Measurements from ENCODE around the gene IMMP2L. TPM values are rescaled to one million over a fixed set of nuclear protein-coding genes. Genes with fewer than 3 reads are reported as not detected.

Gene IMMP2L
- total RNA-seq, 1 experiment from 2014 or later, result 226 TPM

- no peak for DNase-seq (ENCODE audit: low read depth)
- in situ Hi-C loops (cut with HindIII; ENCODE audit: low pct_unique_long_range_greater_than_20kb, low sequenced_read_pairs), result no loop called here
These were observed 128.9 kb downstream of the IMMP2L start for GRCh38 chr7:111433426-111433825.

- in situ Hi-C loops (cut with HindIII; ENCODE audit: low pct_unique_long_range_greater_than_20kb, low sequenced_read_pairs), result no loop called here
These were observed 132.5 kb downstream of the IMMP2L start for GRCh38 chr7:111429781-111430180.

GRCh38 chr7:111424768-111425167 is 137.5 kb downstream of the IMMP2L start:
- in situ Hi-C loops (cut with HindIII; ENCODE audit: low pct_unique_long_range_greater_than_20kb, low sequenced_read_pairs), result no loop called here
- DNase-seq (ENCODE audit: low read depth), result no peak

More at GRCh38 chr7:111429781-111430180, 132.5 kb downstream of the IMMP2L start:
- no peak for DNase-seq (ENCODE audit: low read depth)

- no peak for DNase-seq (ENCODE audit: low read depth)
- in situ Hi-C loops (cut with HindIII; ENCODE audit: low pct_unique_long_range_greater_than_20kb, low sequenced_read_pairs), result no loop called here
These were observed 147.9 kb downstream of the IMMP2L start for GRCh38 chr7:111414374-111414773.

- DNase-seq (ENCODE audit: low read depth), result no peak
- in situ Hi-C loops (cut with HindIII; ENCODE audit: low pct_unique_long_range_greater_than_20kb, low sequenced_read_pairs), result no loop called here
These were observed 148.6 kb downstream of the IMMP2L start for GRCh38 chr7:111413739-111414138.

GRCh38 chr7:111410899-111411298 is 151.4 kb downstream of the IMMP2L start:
- in situ Hi-C loops (cut with HindIII; ENCODE audit: low pct_unique_long_range_greater_than_20kb, low sequenced_read_pairs), result no loop called here
- no peak for DNase-seq (ENCODE audit: low read depth)

- in situ Hi-C loops (cut with HindIII; ENCODE audit: low pct_unique_long_range_greater_than_20kb, low sequenced_read_pairs), result no loop called here
- no peak for DNase-seq (ENCODE audit: low read depth)
These were observed 152.4 kb downstream of the IMMP2L start for GRCh38 chr7:111409714-111410422.

GRCh38 chr7:111408724-111409123 is 153.6 kb downstream of the IMMP2L start:
- in situ Hi-C loops (cut with HindIII; ENCODE audit: low pct_unique_long_range_greater_than_20kb, low sequenced_read_pairs), result no loop called here
- no peak for DNase-seq (ENCODE audit: low read depth)

GRCh38 chr7:111407258-111407657 is 155.0 kb downstream of the IMMP2L start:
- in situ Hi-C loops (cut with HindIII; ENCODE audit: low pct_unique_long_range_greater_than_20kb, low sequenced_read_pairs), result no loop called here
- DNase-seq (ENCODE audit: low read depth), result no peak

- in situ Hi-C loops (cut with HindIII; ENCODE audit: low pct_unique_long_range_greater_than_20kb, low sequenced_read_pairs), result no loop called here
- no peak for DNase-seq (ENCODE audit: low read depth)
These were observed 156.7 kb downstream of the IMMP2L start for GRCh38 chr7:111405621-111406020.

- in situ Hi-C loops (cut with HindIII; ENCODE audit: low pct_unique_long_range_greater_than_20kb, low sequenced_read_pairs), result no loop called here
- DNase-seq (ENCODE audit: low read depth), result no peak
These were observed 160.8 kb downstream of the IMMP2L start for GRCh38 chr7:111401516-111401915.

GRCh38 chr7:111400088-111400487 is 162.2 kb downstream of the IMMP2L start:
- no peak for DNase-seq (ENCODE audit: low read depth)
- in situ Hi-C loops (cut with HindIII; ENCODE audit: low pct_unique_long_range_greater_than_20kb, low sequenced_read_pairs), result no loop called here

GRCh38 chr7:111394891-111395290 is 167.4 kb downstream of the IMMP2L start:
- DNase-seq (ENCODE audit: low read depth), result no peak
- in situ Hi-C loops (cut with HindIII; ENCODE audit: low pct_unique_long_range_greater_than_20kb, low sequenced_read_pairs), result no loop called here

- no peak for DNase-seq (ENCODE audit: low read depth)
These were observed 169.1 kb downstream of the IMMP2L start for GRCh38 chr7:111393011-111393754.

GRCh38 chr7:111392294-111392693 is 170.0 kb downstream of the IMMP2L start:
- DNase-seq (ENCODE audit: low read depth), result no peak
- in situ Hi-C loops (cut with HindIII; ENCODE audit: low pct_unique_long_range_greater_than_20kb, low sequenced_read_pairs), result no loop called here

More at GRCh38 chr7:111393011-111393754, 169.1 kb downstream of the IMMP2L start:
- in situ Hi-C loops (cut with HindIII; ENCODE audit: low pct_unique_long_range_greater_than_20kb, low sequenced_read_pairs), result no loop called here

GRCh38 chr7:111390000-111390399 is 172.3 kb downstream of the IMMP2L start:
- in situ Hi-C loops (cut with HindIII; ENCODE audit: low pct_unique_long_range_greater_than_20kb, low sequenced_read_pairs), result no loop called here
- no peak for DNase-seq (ENCODE audit: low read depth)

- DNase-seq (ENCODE audit: low read depth), result no peak
- in situ Hi-C loops (cut with HindIII; ENCODE audit: low pct_unique_long_range_greater_than_20kb, low sequenced_read_pairs), result no loop called here
These were observed 173.4 kb downstream of the IMMP2L start for GRCh38 chr7:111388912-111389311.

GRCh38 chr7:111388016-111388415 is 174.3 kb downstream of the IMMP2L start:
- no peak for DNase-seq (ENCODE audit: low read depth)
- in situ Hi-C loops (cut with HindIII; ENCODE audit: low pct_unique_long_range_greater_than_20kb, low sequenced_read_pairs), result no loop called here

GRCh38 chr7:111384065-111384891 is 178.0 kb downstream of the IMMP2L start:
- no peak for DNase-seq (ENCODE audit: low read depth)
- in situ Hi-C loops (cut with HindIII; ENCODE audit: low pct_unique_long_range_greater_than_20kb, low sequenced_read_pairs), result no loop called here
